K562 (cell line): Measurements from ENCODE around the gene CNNM3. TPM values are rescaled to one million over a fixed set of nuclear protein-coding genes. Genes with fewer than 3 reads are reported as not detected.

Source experiments
- ATAC-seq: fragments of 200-7000 bp; cut with Tn5 transposase; 3 replicates; pipeline ENCODE4 v1.9.1; 2020; ENCODE audit warnings: moderate library complexity
- BruUV-seq: library from RNA; stranded (reverse); fragments of 400-500 nt; replicated peaks from 2 replicates; lab custom pipeline; 2021; lab: Mats Ljungman, UMichigan
- CTCF ChIA-PET: fragments of 300-600 bp; formaldehyde crosslinking; extraction: SDS; loops from one replicate; lab custom pipeline; 2021; ENCODE audit warnings: low intra/inter-chr PET ratio; lab: Yijun Ruan, JAX
- POLR2A ChIA-PET: fragments of 300-600, 350-650 bp; sonication (Branson Sonifier 250); formaldehyde crosslinking; extraction: SDS; loops from one replicate; lab custom pipeline; 2021; ENCODE audit warnings: antibody characterized with exemption, inconsistent platforms; lab: Yijun Ruan, JAX
- DNase-seq, 4 experiments: peaks; one replicate each; pipeline versions ENCODE4 v3.0.0 to v3.0.0-alpha.2; 2011 to 2018; ENCODE audit warnings: low spot score in 3 of 4, mixed read lengths in 3 of 4; ENCODE audit errors: extremely low read depth in 1 of 4
- FAIRE-seq: peaks from 2 replicates; lab custom pipeline; 2011; peaks lifted over from hg19 to GRCh38; lab: Jason Lieb, UNC
- H2AFZ ChIP-seq: 2 replicates; pipeline ENCODE4 v1.6.0; 2011; ENCODE audit warnings: low read depth, low read length, control low read depth, inconsistent platforms
- H3K27ac ChIP-seq: fragments of 200-600 bp; 3 replicates; pipeline ENCODE4 v1.8.0; 2011; ENCODE audit warnings: low read depth, mild to moderate bottlenecking, control low read depth, inconsistent platforms, low read length, moderate library complexity, mixed read lengths; ENCODE audit errors: extremely low read depth
- H3K27me3 ChIP-seq, 2 experiments: fragments of 300-600 bp in 1 of 2; 2 replicates in 1 of 2; 3 replicates in 1 of 2; pipeline versions ENCODE4 v1.6.0 to v1.8.0; 2011; ENCODE audit warnings: inconsistent platforms in 2 of 2, low read length in 2 of 2, mild to moderate bottlenecking in 1 of 2, mixed read lengths in 1 of 2, moderate library complexity in 1 of 2; ENCODE audit not compliant: control insufficient read depth in 2 of 2, insufficient read depth in 2 of 2
- H3K36me3 ChIP-seq: fragments of 300-600 bp; 3 replicates; pipeline ENCODE4 v1.8.0; 2011; ENCODE audit warnings: mild to moderate bottlenecking, low read length, inconsistent platforms; ENCODE audit not compliant: control insufficient read depth, insufficient read depth
- H3K4me1 ChIP-seq, 2 experiments: fragments of 200-600 bp in 1 of 2; replicated peaks in 1 of 2; 2 replicates in 1 of 2; 3 replicates in 1 of 2; pipeline versions ENCODE4 v1.5.1 to v1.8.0; 2011; ENCODE audit warnings: inconsistent platforms in 2 of 2, low read length in 2 of 2, mild to moderate bottlenecking in 1 of 2, mixed read lengths in 1 of 2, moderate library complexity in 1 of 2; ENCODE audit not compliant: control insufficient read depth in 2 of 2, insufficient read depth in 2 of 2
- H3K4me2 ChIP-seq: 2 replicates; pipeline ENCODE4 v1.6.1; 2011; ENCODE audit warnings: low read length, control low read depth, inconsistent platforms, mixed read lengths; ENCODE audit not compliant: insufficient read depth
- H3K4me3 ChIP-seq: fragments of 200-600 bp; sonication (generic), shearing (Covaris generic); 2 replicates; pipeline ENCODE4 v1.5.1; 2016; ENCODE audit warnings: control low read depth, inconsistent platforms
- H3K79me2 ChIP-seq: fragments of 200-600 bp; 3 replicates; pipeline ENCODE4 v1.8.0; 2011; ENCODE audit warnings: low read length, inconsistent platforms; ENCODE audit not compliant: control insufficient read depth, insufficient read depth
- H3K9ac ChIP-seq, 2 experiments: 2 replicates each; pipeline versions ENCODE4 v1.6.0 to v1.6.1; 2011; ENCODE audit warnings: low read depth in 2 of 2, low read length in 2 of 2, control low read depth in 1 of 2, inconsistent platforms in 1 of 2, mild to moderate bottlenecking in 1 of 2, mixed read lengths in 1 of 2; ENCODE audit not compliant: insufficient read depth in 1 of 2
- H3K9me1 ChIP-seq: one replicate; pipeline ENCODE4 v1.6.0; 2011; ENCODE audit warnings: inconsistent platforms, mild to moderate bottlenecking, low read length, moderate library complexity; ENCODE audit not compliant: control insufficient read depth, insufficient read depth
- H3K9me3 ChIP-seq: replicated peaks from 2 replicates; pipeline ENCODE4 v1.5.1; 2011; ENCODE audit warnings: low read depth, low read length, inconsistent platforms; ENCODE audit not compliant: control insufficient read depth, insufficient read depth
- H4K20me1 ChIP-seq: replicated peaks from 2 replicates; pipeline ENCODE4 v1.6.1; 2011; ENCODE audit warnings: low read length, inconsistent platforms, mixed read lengths; ENCODE audit not compliant: control insufficient read depth, insufficient read depth
- CREM ChIP-seq: IDR thresholded peaks from 2 replicates; pipeline ENCODE4 v1.6.1; 2014; ENCODE audit warnings: antibody characterized with exemption, low read depth
- ESRRB ChIP-seq: fragments of 250-450 bp; sonication (Bioruptor Pico); IDR thresholded peaks from 2 replicates; pipeline ENCODE4 v1.5.0; 2020; ENCODE audit warnings: mild to moderate bottlenecking, moderate library complexity, borderline replicate concordance
- HIVEP1 ChIP-seq: fragments of 250-450 bp; sonication (Bioruptor Pico); IDR thresholded peaks from 2 replicates; pipeline ENCODE4 v1.4.0; 2020; ENCODE audit warnings: mild to moderate bottlenecking
- L3MBTL2 ChIP-seq: fragments of 450-650 bp; IDR thresholded peaks from 2 replicates; pipeline ENCODE4 v1.6.1; 2016; ENCODE audit warnings: mild to moderate bottlenecking, moderate library complexity
- MYNN ChIP-seq, 2 experiments: sonication (generic); formaldehyde crosslinking in 1 of 2; IDR thresholded peaks; 2 replicates each; pipeline versions ENCODE4 v1.5.0 to v1.6.1; 2016 to 2020; ENCODE audit warnings: antibody characterized with exemption in 1 of 2, missing genetic modification reagents in 1 of 2
- POLR2H ChIP-seq: IDR thresholded peaks from 2 replicates; pipeline ENCODE4 v1.6.1; 2016; ENCODE audit warnings: missing genetic modification characterization, low read depth, mild to moderate bottlenecking, control low read depth, missing compliant biosample characterization, moderate library complexity
- RB1 ChIP-seq: fragments of 450-650 bp; IDR thresholded peaks from 2 replicates; pipeline ENCODE4 v1.6.1; 2017; ENCODE audit warnings: low read depth, mild to moderate bottlenecking
- TCFL5 ChIP-seq: fragments of 250-450 bp; sonication (Bioruptor Pico); conservative IDR thresholded peaks from 2 replicates; pipeline ENCODE4 v1.6.1; 2021; ENCODE audit warnings: mild to moderate bottlenecking, moderate library complexity, matching md5 sums
- TGIF2 ChIP-seq: sonication (generic); formaldehyde crosslinking; IDR thresholded peaks from 2 replicates; pipeline ENCODE4 v1.8.1; 2022; ENCODE audit warnings: mild to moderate bottlenecking, missing genetic modification reagents, moderate library complexity
- ZNF316 ChIP-seq: fragments of 450-650 bp; IDR thresholded peaks from 2 replicates; pipeline ENCODE4 v1.6.1; 2016
- WGBS: fragments of 100-300 bp; shearing (Covaris generic); methylation state at CpG from one replicate; pipeline ENCODE4 v1.1.6; 2016; ENCODE audit warnings: low coverage, mixed read lengths; ENCODE audit not compliant: insufficient coverage; ENCODE audit errors: missing lambda C conversion rate; 5-methylcytosine and 5-hydroxymethylcytosine counted together
- in situ Hi-C: fragments of 300-500 bp; cut with MboI; formaldehyde crosslinking; loops from 4 replicates; pipeline ENCODE4 v1.15.0; 2018; ENCODE audit warnings: inconsistent platforms, mixed read lengths
- intact Hi-C: fragments of 100-400 bp; cut with micrococcal nuclease; formaldehyde crosslinking; loops from 2 replicates; pipeline ENCODE4 v1.14.2; 2022
- polyA plus RNA-seq, 8 experiments: library from polyadenylated mRNA; depleted of rRNA in 4 of 8; stranded (reverse) in 5 of 8; unstranded in 3 of 8; fragments of >200 nt; fragmentation: Nextera tagmentation in 2 of 8; fragmentation: Illumina TruSeq in 1 of 8; extraction: Ambion mirVana in 2 of 8; extraction: Trizol in 1 of 8; gene quantifications; 2 replicates each; pipeline versions ENCODE4 v1.2.1 to v1.2.3, GENCODE V29; 2011 to 2014; ENCODE audit warnings: inconsistent platforms in 1 of 8, missing spikeins in 1 of 8
- total RNA-seq, 7 experiments: library from RNA; depleted of rRNA in 6 of 7; stranded (reverse); fragments of >200 nt in 6 of 7; fragmentation: Illumina TruSeq in 2 of 7; extraction: Trizol in 2 of 7; gene quantifications; 2 replicates each; pipeline versions ENCODE4 v1.2.1 to v1.2.3, GENCODE V29; 2011 to 2021; ENCODE audit warnings: low replicate concordance in 1 of 7
- TF ChIP-seq, protein P1 (sequence below), 2 experiments: IDR thresholded peaks; 2 replicates each; pipeline ENCODE4 v1.6.1; 2012; ENCODE audit warnings: improper control_type of control experiment in 2 of 2, low read depth in 2 of 2, low read length in 2 of 2, borderline replicate concordance in 1 of 2
- TF ChIP-seq, protein P2 (sequence below): sonication (generic); formaldehyde crosslinking; IDR thresholded peaks from 2 replicates; pipeline ENCODE4 v1.8.1; 2023; ENCODE audit warnings: mild to moderate bottlenecking, missing genetic modification reagents
- TF ChIP-seq, protein P3 (sequence below), 2 experiments: IDR thresholded peaks; 2 replicates each; pipeline ENCODE4 v1.6.1; 2011; ENCODE audit warnings: borderline replicate concordance in 1 of 2, control low read depth in 1 of 2, low read depth in 1 of 2, low read length in 1 of 2, mild to moderate bottlenecking in 1 of 2, mixed read lengths in 1 of 2, moderate library complexity in 1 of 2; ENCODE audit not compliant: insufficient read depth in 1 of 2, insufficient read length in 1 of 2, poor library complexity in 1 of 2, severe bottlenecking in 1 of 2; ENCODE audit errors: extremely low read depth in 1 of 2

Gene CNNM3
- total and polyA plus RNA-seq, 9 of the 15 experiments (the other 6 are each of a cell fraction or from before 2014, with no cell fraction given) = 1.4 to 16.9 (median 6.5) TPM

DNA sequence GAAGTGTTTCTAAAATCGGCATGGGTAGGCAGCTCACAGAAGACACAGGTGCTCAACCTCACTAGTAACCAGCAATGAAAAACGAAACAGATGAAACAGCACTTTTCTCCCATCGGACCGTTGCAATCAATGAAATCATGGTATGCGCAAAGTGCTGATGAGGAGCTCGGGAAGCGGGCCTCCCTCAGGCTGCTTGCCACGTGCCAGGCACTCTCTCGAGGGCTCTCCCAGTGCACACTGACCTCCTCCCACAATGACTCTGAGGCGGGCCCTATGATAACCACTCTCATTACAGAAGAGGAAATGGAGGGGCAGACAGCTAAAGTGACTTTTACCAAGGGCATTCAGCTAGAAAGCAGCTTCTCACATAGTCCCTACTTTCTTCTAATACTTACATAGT, 31.5 kb downstream of the CNNM3 start:
- TF ChIP-seq POLR2H (no peak), TCFL5 (no peak), ESRRB (CRISPR knock-in tag) (no peak), TGIF2 (CRISPR knock-in tag) (no peak), MYNN (IDR thresholded peaks at IDR 0.05) (no peak), MYNN (CRISPR knock-in tag; IDR thresholded peaks at IDR 0.05) (no peak), CREM (no peak), RB1 (no peak), HIVEP1 (no peak), ZNF316 (peak; percentile 26; the same call in 1 of the 2 replicates), L3MBTL2 (0 out of 2 replicates have a peak, but pooled peaks have one; percentile 46)
- TF ChIP-seq, protein P1, sequence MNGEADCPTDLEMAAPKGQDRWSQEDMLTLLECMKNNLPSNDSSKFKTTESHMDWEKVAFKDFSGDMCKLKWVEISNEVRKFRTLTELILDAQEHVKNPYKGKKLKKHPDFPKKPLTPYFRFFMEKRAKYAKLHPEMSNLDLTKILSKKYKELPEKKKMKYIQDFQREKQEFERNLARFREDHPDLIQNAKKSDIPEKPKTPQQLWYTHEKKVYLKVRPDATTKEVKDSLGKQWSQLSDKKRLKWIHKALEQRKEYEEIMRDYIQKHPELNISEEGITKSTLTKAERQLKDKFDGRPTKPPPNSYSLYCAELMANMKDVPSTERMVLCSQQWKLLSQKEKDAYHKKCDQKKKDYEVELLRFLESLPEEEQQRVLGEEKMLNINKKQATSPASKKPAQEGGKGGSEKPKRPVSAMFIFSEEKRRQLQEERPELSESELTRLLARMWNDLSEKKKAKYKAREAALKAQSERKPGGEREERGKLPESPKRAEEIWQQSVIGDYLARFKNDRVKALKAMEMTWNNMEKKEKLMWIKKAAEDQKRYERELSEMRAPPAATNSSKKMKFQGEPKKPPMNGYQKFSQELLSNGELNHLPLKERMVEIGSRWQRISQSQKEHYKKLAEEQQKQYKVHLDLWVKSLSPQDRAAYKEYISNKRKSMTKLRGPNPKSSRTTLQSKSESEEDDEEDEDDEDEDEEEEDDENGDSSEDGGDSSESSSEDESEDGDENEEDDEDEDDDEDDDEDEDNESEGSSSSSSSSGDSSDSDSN (IDR thresholded peaks at IDR 0.05; ENCODE audit: borderline replicate concordance in 1 of 2, low read depth in 2 of 2, low read length in 2 of 2) = no peak
- TF ChIP-seq, protein P2, sequence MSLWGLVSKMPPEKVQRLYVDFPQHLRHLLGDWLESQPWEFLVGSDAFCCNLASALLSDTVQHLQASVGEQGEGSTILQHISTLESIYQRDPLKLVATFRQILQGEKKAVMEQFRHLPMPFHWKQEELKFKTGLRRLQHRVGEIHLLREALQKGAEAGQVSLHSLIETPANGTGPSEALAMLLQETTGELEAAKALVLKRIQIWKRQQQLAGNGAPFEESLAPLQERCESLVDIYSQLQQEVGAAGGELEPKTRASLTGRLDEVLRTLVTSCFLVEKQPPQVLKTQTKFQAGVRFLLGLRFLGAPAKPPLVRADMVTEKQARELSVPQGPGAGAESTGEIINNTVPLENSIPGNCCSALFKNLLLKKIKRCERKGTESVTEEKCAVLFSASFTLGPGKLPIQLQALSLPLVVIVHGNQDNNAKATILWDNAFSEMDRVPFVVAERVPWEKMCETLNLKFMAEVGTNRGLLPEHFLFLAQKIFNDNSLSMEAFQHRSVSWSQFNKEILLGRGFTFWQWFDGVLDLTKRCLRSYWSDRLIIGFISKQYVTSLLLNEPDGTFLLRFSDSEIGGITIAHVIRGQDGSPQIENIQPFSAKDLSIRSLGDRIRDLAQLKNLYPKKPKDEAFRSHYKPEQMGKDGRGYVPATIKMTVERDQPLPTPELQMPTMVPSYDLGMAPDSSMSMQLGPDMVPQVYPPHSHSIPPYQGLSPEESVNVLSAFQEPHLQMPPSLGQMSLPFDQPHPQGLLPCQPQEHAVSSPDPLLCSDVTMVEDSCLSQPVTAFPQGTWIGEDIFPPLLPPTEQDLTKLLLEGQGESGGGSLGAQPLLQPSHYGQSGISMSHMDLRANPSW (CRISPR knock-in tag) = no peak
- TF ChIP-seq, protein P3, sequence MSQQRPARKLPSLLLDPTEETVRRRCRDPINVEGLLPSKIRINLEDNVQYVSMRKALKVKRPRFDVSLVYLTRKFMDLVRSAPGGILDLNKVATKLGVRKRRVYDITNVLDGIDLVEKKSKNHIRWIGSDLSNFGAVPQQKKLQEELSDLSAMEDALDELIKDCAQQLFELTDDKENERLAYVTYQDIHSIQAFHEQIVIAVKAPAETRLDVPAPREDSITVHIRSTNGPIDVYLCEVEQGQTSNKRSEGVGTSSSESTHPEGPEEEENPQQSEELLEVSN (IDR thresholded peaks at IDR 0.05; ENCODE audit: borderline replicate concordance in 1 of 2, extremely low read depth in 1 of 2, insufficient read depth in 1 of 2, insufficient read length in 1 of 2, low read depth in 1 of 2, low read length in 1 of 2, poor library complexity in 1 of 2, severe bottlenecking in 1 of 2) = peak; percentile 18 to 22
- ChIA-PET CTCF (no interaction called here), POLR2A (interaction anchor here (0.6 to 2.3 kb wide), 4 partner anchors 11 to 41 kb away, joined by 3 to 10 read pairs (median 4); partner anchors contain the start of gene ANKRD39)
- no peak overlapping the region for H3K27ac ChIP-seq
- H3K36me3 ChIP-seq = peaks cover 51% of the 10 kb centered on the region
- H3K9ac ChIP-seq = no peak overlapping the region
- in situ Hi-C loops = no loop called here
- peaks cover 0 to 12% of the 10 kb centered on the region in 2 experiments; a peak in 2 of 5 replicates for H3K4me1 ChIP-seq
- no peak for DNase-seq
- H3K9me1 ChIP-seq = no peaks in the 10 kb centered on the region
- no TSS peak for BruUV-seq
- no peaks in the 10 kb centered on the region for H3K79me2 ChIP-seq
- no peaks in the 10 kb centered on the region for H3K27me3 ChIP-seq
- WGBS = 85% methylated on average over 10 of the region's 10 CpGs
- no peak overlapping the region for H3K4me2 ChIP-seq
- FAIRE-seq = no peak
- no peak overlapping the region for H3K4me3 ChIP-seq
- no peak for ATAC-seq
- H3K9me3 ChIP-seq = no peaks in the 10 kb centered on the region
- intact Hi-C loops = no loop called here
- H2AFZ ChIP-seq = no peak overlapping the region
- no peaks in the 10 kb centered on the region for H4K20me1 ChIP-seq
